ENCODE measurements around the gene MRPS35.

- TF ChIP-seq CTCF (IDR thresholded peaks at IDR 0.05) (no peak), POLR2A (IDR thresholded peaks at IDR 0.05) (no peak)
Measured at GRCh38 chr12:27777141-27777540, 66.5 kb downstream of the MRPS35 start.
